Stimulated activated naive CD4-positive, alpha-beta T cell (primary cell): Measurements from ENCODE around the gene PGM3.

ENCODE experiments used
- DNase-seq, 6 experiments: peaks; one replicate each; lab custom pipeline; 2025; lab: John Stamatoyannopoulos, UW

Gene PGM3

DNA sequence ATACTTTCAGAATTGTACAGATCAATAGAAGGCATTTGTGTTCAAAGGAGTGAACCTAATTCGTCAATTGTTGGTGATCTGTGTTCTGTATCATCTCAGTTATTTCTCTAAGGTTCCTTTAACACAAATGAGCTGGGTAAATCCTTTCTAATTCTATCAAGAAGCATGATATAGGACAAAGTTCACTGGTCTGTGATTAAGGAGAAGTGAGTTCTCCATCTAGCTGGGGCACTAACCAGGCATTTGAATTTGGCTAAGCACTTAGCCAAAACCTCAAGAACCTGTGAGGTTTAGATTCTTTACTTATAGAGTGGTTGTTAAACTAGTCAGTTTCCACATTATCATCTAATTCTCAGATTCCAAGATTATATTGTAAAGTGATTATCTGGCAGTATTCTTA lies 75.3 kb downstream of the PGM3 start:
- DNase-seq, result no peak
